GM19025 (cell line): Measurements from ENCODE around the gene CBR1.
"Not testable (repeated sequence)": the region's sequence is repeated elsewhere in the genome, so short reads cannot be mapped to it uniquely, and the experiment has no call there.

Experiments
- ATAC-seq: cut with Tn5 transposase; IDR thresholded peaks from one replicate; pipeline ENCODE4 v1.9.1; 2021; ENCODE audit warnings: mild to moderate bottlenecking, low read depth, moderate library complexity; ENCODE audit not compliant: unreplicated experiment

CBR1 gene

GRCh38 chr21:36077758-36078157 lies 7.9 kb downstream of the CBR1 start:
- ATAC-seq, result no peak

GRCh38 chr21:36079010-36079649 lies 9.3 kb downstream of the CBR1 start:
- no peak for ATAC-seq

GRCh38 chr21:36079671-36080070 lies 9.8 kb downstream of the CBR1 start:
- ATAC-seq, result no peak

- ATAC-seq, result no peak
These were observed 10.6 kb downstream of the CBR1 start for GRCh38 chr21:36080386-36080785.

GRCh38 chr21:36082237-36082664 lies 12.4 kb downstream of the CBR1 start:
- no peak for ATAC-seq

GRCh38 chr21:36087362-36088138 lies 17.7 kb downstream of the CBR1 start:
- no peak for ATAC-seq

- no peak for ATAC-seq
These were observed 20.1 kb downstream of the CBR1 start for GRCh38 chr21:36089946-36090345.

GRCh38 chr21:36092681-36093080 lies 22.9 kb downstream of the CBR1 start:
- no peak for ATAC-seq

GRCh38 chr21:36093512-36093911 lies 23.7 kb downstream of the CBR1 start:
- no peak for ATAC-seq

GRCh38 chr21:36096398-36097290 lies 26.8 kb downstream of the CBR1 start:
- no peak for ATAC-seq

GRCh38 chr21:36097427-36098181 lies 27.8 kb downstream of the CBR1 start:
- no peak for ATAC-seq

GRCh38 chr21:36098182-36098532 lies 28.3 kb downstream of the CBR1 start:
- no peak for ATAC-seq

- ATAC-seq, result no peak
These were observed 29.2 kb downstream of the CBR1 start for GRCh38 chr21:36099000-36099399.

GRCh38 chr21:36099695-36100211 lies 29.9 kb downstream of the CBR1 start:
- ATAC-seq, result not testable (repeated sequence)

GRCh38 chr21:36100971-36101641 lies 31.3 kb downstream of the CBR1 start:
- no peak for ATAC-seq

GRCh38 chr21:36103434-36103833 lies 33.6 kb downstream of the CBR1 start:
- no peak for ATAC-seq

GRCh38 chr21:36104317-36105300 lies 34.8 kb downstream of the CBR1 start:
- ATAC-seq, result no peak

- ATAC-seq, result no peak
These were observed 35.6 kb downstream of the CBR1 start for GRCh38 chr21:36105327-36105842.
